Cerebellar cortex (tissue), 1 donor: ENCODE data around the gene ANAPC7.
"Not testable (repeated sequence)": the region's sequence is repeated elsewhere in the genome, so short reads cannot be mapped to it uniquely, and the experiment has no call there.

Experiments used
- DNase-seq: peaks from one replicate; pipeline ENCODE4 v3.0.0-alpha.2; 2015; ENCODE audit warnings: low spot score

Gene ANAPC7, protein sequence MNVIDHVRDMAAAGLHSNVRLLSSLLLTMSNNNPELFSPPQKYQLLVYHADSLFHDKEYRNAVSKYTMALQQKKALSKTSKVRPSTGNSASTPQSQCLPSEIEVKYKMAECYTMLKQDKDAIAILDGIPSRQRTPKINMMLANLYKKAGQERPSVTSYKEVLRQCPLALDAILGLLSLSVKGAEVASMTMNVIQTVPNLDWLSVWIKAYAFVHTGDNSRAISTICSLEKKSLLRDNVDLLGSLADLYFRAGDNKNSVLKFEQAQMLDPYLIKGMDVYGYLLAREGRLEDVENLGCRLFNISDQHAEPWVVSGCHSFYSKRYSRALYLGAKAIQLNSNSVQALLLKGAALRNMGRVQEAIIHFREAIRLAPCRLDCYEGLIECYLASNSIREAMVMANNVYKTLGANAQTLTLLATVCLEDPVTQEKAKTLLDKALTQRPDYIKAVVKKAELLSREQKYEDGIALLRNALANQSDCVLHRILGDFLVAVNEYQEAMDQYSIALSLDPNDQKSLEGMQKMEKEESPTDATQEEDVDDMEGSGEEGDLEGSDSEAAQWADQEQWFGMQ

DNA sequence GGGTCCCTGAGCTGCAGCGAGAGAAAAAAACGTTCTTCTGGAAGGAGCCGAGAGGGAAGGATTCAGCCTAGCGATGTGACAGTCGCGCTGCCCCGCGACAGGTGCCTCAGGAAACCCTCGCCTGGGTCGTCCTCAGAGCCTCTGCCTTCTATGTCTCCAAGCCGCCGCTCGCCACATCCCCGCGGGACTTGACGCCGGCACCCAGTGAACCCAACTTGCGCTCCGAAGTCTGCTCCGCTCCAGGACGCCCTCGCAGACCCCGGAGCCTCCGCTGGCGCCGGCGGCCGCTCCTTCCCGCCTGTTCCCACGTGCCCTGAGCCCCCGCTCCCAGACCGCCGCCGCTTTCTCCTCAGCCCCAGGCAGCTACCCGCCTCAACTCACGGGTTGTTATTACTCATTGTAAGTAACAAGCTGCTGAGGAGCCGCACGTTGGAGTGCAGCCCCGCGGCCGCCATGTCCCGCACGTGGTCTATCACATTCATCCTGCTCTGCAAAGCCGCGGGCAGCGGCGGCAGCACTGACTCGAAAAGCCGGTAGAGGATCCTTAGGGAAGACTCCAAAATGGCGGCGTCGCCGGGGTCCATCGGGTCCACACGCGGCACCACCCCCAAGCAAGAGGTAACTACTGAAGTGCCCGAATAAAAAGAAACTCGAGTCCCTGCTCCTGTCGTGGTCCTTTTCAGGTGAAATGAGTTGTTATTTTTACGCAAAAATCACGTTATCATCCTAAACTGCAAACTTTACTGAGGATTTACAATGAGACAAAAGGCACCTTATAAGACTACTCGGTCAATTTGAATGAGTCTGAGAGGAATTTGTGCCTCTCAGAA, at the start of gene ANAPC7:
TSS of gene ANAPC7 (minus strand) at position 563 of the 830 bp plus-strand sequence. CDS start at position 482, 81 bp downstream.
- peak; percentile 92 for DNase-seq

DNA sequence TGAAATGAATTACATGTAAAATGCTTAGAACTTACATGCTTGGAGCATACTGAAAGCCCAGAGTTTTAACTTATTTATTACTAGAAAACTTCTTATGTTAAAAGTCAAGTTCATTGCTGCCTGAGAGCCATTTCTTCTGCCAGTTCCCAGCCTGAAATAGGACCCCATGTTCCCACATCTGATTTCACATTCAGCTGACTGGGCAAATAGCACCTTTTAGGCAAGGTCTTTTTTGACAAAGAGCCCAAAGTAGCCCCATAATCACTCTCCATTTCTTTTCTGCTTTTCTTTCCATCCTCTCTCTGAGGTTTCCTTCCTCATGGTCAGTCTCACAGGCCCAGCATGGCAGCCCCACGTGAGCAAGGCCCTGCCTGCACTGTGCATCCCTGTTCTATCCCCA, 47.8 kb upstream of the ANAPC7 start:
- DNase-seq, result no peak

DNA sequence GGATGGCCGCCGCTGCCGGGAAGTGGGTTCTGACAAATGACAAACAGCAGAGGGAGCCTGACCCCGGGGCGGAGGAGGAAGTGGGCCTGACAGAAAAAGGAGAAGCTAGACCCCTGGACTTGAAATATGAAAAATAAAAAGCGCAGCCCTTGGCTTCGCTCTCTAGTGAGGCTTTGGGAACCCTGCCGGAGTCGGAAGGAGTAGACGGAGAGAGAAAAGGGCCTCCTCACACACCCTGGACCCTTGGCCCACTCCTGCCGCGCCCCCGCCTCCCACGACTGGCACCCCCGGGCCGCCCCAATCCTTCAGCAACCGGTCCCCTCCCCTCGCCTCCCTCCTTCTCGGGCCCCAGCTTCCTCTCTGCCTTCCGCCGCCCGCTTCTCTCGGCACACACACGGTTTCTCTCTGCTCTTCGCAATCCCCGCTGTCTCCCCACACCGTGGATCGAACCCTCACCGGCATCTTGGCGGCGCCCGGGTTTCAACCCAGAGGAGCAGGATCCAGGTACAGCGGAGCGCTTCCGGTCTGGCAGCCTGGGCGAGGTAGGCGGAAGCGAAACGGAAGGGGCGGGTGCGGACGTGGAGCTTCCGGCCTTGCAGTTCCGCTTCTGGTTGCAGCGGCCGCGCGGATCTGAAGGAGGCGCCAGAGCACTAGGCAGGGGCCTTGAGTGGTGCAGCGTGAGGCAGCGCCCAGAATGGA, 46.4 kb upstream of the ANAPC7 start, which contains the start of gene ARPC3:
TSS of gene ARPC3 (minus strand) at position 539 of the 699 bp plus-strand sequence. CDS start at position 462, 77 bp downstream.
- peak; percentile 96 for DNase-seq

DNA sequence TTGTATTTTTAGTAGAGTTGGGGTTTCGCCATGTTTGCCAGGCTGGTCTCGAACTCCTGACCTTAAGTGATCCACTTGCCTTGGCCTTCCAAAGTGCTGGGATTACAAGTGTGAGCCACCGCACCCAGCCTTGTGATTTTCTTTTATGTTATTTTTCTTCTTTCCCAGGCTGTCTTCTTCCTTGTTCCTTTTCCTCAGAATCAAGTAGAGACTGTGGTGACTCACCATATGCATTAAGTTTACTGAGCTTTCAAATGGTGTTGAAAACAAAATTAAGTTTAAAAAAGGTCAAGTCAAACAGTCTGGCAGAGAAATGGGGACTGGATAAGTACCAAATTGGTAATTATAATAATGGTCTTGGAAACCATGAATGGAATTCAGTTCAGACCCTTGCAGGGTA, 40.9 kb upstream of the ANAPC7 start:
- no peak for DNase-seq

DNA sequence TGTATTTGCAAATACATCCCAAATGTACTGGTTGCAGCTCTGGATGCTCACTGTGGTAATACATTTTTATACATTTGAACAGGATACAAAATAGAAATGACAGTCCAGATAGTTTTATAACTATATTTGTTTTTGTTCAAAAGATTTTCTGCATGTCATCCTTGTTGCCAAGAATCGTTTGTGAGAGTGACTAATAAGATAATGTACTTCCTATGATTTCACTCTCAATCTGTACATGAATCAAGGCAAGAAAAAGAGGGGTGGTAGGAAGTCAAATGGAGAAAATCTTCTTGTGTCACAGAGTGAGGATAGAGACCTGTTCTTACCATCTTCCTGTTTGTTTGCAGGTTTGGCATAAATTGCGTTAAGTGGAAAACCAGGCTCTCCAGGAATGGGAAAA, 32.7 kb upstream of the ANAPC7 start:
- DNase-seq, result no peak

DNA sequence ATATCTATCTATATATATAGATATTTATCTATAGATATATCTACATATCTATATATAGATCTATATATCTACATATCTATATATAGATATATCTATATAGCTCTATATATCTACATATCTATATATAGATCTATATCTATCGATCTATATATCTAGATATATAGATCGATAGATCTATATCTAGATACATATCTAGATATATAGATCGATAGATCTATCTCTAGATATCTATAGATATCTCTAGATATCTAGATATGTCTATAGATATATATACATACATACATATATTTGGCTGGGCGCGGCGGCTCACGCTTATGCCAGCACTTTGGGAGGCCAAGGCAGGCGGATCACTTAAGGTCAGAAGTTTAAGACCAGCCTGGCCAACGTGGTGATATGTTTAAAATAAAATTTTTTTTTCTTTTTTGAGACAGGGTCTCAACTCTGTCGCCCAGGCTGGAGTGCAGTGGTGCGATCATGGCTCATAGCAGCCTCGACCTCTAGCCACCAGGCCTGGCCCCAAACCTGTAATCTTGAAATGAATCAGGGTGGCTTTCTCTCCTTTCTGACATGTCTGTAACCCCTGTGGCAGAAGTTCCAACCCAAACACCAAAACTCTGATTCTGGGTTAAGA, 28.6 kb upstream of the ANAPC7 start:
- DNase-seq, result no peak

DNA sequence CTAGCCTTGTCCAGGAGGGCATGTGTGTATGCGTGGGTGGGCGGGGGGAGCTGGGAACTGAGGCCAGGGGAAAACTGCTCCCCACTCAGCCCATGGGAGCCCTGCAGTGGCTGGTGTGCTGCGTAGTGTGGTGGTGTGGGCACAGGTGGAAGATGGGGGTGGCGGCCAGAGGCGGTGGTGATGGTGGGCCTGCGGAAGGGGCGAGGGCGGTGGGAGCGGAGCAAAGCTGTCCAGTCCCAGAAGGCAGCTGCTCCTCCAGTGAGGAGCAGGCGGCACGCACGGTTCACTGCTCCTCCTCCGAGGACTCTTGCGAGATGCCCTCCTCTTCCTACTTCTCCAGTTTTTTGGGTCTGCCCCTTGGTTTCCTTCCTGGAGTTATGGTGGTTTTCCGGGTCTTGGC, 26.2 kb upstream of the ANAPC7 start:
- not testable (repeated sequence) for DNase-seq

DNA sequence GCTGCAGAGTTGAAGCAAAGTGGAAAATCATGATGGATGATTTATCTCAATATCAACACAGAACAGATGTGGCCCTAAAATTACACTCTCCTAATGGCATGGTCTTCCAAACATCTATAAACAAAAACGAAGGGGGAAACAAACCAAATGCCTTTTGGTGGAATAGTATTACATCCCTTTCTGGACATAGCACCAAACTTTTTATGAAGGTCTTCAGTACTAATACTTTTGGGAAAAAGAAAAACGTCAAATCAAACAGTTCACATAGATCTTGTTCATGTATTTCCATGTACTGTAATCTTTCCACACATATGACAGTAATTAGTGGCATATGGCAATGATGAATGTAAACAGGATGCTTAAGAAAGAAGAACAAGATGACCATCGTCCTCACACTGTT, 22.9 kb upstream of the ANAPC7 start:
- DNase-seq, result no peak

DNA sequence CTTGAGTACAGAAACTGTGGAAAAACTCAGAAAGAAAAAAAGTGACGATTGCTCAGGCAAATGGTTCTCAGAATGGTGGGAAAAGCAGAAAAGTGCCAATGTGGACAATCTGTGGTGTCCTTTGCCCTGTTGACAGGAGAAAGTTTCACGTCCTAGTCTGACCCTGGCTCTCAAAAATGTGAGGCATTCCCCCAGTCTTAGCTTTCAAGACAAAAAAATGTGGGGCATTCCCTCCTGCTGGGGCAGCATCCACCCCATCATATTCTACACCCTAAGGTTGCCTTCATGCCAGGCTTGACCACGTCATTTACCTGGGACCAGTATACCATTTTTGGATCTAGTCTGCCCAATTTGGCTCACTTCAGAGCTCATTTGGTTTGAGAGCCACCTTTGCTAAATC, 20.7 kb upstream of the ANAPC7 start:
- DNase-seq, result no peak

DNA sequence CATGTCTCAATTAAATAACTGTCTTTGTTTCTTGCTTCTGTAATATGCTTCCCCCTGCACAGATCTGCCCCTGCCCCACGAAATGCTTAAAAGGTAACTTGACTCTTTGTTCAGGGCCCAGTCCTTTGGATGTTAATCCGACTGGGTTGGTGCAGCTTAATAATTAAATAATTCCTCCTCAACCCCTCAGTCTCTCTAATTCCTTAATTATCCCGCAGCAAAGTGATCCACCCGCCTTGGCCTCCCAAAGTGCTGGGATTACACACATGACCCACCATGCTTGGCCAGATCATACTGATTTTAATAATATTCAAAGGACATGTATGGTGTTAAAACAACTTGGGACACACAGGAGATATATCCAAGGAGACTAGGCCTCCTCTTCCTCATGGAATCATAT, 18.2 kb upstream of the ANAPC7 start:
- no peak for DNase-seq

DNA sequence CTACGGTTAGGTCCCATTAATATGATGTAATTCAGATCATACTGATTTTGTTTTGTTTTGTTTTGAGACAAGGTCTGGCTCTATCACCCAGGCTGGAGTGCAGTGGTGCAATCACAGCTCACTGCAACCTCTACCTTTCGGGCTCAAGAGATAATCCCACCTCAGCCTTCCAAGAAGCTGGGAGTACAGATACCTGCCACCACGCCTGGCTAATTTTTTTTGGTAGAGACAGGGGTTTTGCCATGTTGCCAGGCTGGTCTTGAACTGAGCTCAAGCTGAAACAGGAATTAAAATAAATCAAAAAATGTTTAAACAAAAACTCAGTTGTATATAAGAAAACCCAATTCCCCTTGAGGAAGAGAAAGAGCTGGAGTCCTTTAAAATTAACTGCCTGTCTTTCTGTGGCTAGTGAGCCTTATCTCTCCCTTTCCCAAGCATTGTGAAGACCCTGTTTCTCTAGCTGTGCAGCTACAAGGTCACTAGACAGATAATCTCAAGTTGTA, 17.7 kb upstream of the ANAPC7 start:
- no peak for DNase-seq

DNA sequence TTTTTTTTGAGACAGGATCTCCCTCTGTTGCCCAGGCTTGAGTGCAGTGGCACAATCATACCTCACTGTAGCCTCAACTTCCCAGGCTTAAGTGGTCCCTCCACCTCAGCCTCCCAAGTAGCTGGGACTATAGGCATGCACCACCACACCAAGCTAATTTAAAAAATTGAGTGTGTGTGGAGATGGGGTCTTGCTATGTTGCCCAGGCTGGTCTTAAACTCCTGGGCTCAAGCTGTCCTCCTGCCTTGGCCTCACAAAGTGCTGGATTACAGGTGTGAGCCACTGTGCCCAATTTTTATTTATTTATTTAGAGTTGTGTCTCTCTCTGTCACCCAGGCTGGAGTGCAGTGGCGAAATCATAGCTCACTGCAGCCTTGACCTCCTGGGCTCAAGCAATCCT, 17.1 kb upstream of the ANAPC7 start:
- DNase-seq, result not testable (repeated sequence)

DNA sequence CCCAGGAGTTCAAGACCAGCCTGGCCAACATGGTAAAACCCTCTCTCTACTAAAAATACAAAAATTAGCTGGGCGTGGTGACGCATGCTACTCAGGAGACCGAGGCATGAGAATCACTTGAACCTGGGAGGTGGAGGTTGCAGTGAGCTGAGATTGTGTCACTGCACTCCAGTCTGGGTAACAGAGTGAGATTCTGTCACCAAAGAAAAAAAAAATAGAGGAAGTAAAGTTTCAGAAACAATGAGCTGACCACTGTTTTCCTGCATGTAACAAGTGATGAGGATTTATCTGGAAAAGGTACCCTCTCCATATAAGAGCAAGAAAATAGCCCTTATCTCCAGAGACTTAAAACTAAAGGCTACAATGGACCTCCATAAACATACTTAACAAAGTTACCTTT, 13.6 kb upstream of the ANAPC7 start:
- not testable (repeated sequence) for DNase-seq

DNA sequence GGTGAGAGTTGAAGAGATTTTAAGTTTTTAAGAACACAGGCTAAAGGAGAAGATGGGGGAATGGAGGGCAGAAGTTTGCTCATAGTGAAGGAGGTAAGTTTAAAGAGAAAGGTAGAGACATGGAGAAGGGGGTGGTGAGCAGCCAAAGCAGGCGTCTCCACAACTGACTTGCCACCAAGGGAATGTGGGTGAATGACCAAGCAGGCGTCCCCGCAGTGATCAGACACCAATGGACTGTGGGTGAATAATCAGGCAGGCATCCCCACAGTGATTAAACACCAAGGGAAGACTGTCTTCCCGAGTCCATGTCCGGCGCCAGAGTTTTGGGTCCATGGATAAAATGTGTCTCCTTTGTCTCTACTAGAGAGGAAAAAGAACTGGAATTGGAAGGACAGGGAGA, 6.6 kb upstream of the ANAPC7 start:
- DNase-seq, result not testable (repeated sequence)

DNA sequence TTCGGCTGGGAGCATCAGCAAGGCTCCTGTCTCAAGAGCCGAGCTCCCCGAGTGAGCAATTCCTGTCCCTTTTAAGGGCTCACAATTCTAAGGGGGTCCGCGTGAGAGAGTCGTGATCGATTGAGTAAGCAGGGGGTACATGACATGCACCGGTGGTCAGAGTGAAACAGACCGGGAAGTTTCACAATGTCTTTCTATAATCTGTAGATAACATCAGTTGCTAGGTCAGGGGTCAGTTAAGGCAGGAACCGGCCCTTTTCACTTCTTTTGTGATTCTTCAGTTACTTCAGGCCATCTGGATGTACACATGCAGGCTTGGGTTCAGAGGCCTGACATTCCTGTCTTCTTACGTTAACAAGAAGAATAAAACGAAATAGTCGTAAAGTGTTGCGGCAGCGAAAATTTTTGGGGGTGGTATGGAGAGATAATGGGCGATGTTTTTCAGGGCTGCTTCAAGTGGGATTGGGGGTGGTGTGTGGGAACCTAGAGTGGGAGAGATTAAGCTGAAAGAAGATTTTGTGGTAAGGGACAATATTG, 1.7 kb upstream of the ANAPC7 start:
- not testable (repeated sequence) for DNase-seq

DNA sequence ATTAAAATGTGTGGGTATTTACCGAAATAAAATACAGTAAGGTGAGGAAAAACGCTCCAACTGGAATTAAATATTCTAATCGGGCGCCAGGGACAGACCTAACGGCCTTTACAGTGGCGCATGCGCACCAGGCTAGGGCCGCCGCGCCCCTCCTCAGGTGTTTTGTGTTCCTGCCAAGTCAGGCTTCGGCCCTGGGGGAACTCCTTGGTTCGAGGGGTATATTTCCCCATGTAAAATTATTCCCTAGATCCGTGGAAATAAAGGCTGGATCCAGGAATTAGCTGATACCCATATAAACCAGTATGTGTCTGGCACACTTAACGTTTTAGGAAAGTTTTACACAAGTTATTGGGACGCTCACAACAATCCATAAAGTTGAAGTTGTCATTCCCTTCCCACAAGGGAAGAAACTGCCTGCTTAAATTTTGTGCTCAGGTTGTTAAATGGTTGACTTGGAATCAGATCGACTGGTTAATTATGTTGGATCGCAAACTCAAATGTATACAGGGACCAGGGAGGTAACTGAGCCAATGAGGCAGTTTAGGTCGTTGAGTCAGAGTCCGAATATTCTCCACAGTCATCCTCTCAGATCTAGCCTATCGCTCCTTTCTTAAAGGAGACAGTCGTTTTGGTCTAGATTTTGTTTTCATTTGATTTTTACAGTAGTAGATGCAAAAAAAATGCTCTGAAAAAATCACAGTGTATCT, 621 bp upstream of the ANAPC7 start:
- peak; percentile 81 for DNase-seq

DNA sequence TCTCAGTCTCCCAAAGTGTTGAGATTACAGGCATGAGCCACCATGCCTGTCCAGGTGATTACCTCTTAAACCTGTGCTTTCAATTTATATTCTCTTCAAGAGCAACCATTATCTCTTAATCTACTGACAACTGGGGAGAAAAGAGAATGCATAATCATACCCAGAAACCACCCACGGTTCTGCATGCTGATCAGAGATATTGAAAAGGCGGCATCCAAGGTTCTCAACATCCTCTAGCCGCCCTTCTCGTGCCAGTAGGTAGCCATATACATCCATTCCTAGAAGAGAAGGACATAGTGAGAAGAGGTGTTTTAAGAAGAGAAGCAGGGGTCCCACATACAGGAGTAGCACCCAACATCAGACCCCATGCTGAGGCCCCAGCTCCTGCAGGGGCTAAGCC, 20.8 kb downstream of the ANAPC7 start:
- no peak for DNase-seq

DNA sequence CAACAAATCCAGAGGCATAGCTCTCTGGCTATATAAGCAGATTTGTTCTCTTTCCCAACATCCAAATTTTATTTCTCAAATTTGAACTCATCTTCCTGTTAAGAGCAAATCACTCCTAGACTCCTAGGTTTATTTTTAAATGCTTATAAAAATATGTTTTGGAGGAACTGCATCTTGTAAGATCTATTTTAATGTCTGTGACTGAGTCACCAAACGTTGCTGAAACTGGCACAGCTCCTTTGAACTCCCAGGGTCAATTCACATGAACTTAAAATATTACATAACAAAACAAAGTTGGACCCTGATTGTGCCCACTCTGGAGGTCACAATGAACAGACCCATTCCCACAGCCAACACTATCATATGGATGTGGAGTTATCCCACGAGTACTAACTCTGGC, 23.9 kb downstream of the ANAPC7 start:
- no peak for DNase-seq

DNA sequence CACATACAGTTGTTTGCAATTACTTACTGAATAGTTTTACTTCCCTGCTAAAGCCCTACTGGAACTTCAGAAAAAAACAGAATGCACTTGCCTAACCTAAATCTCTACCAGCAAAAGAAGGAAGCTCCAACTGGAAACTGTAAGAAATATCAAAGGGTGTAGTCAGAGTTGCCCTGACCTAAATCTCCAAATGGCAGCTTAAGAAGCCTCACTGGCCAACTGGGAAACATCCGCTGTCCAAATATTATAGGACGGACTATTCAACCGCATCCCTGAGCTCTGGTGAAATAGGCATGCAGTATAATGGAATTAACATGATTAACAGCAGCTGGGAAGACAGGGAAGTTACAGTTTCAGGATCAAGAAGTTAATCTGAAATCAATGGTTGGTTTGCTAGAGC, 24.3 kb downstream of the ANAPC7 start:
- no peak for DNase-seq

DNA sequence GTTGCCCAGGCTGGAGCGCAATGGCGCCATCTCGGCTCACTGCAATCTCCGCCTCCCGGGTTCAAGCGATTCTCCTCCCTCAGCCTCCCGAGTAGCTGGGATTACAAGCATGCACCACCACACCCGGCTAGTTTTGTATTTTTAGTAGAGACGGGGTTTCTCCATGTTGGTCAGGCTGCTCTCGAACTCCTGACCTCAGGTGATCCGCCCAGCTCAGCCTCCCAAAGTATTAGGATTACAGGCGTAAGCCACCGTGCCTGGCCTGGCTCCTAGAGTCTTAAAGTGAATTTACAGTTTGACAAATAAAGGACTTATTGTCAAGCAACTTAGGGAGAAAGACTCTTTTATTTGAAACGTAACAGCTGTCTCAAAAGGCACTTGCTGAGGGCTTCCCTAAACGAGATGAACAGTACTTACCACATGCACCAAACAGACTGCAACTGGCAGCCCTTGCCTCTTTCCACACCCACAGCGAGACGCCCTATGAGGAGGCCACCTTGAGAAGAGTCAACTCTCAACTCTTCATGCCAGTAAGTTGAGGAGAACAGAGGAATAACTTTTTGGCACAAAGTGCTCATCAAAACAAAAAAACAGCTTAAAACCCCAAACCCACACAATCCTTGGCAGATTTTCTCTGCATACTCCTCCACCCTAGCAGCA, 25.2 kb downstream of the ANAPC7 start:
- DNase-seq, result not testable (repeated sequence)
